Spleen (tissue), 7 donors: ENCODE data around the gene ESYT1.
A peak's percentile ranks its signal among the peaks of the same experiment; 100 is the strongest.

Experiments
- CTCF ChIP-seq, 11 experiments: fragments of 200-600 bp in 7 of 11; fragments of 450-650 bp in 4 of 11; sonication (generic) in 4 of 11; IDR thresholded peaks in 8 of 11; conservative IDR thresholded peaks in 3 of 11; 1 replicate in 7 of 11; 2 replicates in 4 of 11; pipeline versions ENCODE4 v1.4.0 to v1.8.0; 2016 to 2021; ENCODE audit warnings: antibody characterized with exemption in 11 of 11, inconsistent platforms in 4 of 11, mild to moderate bottlenecking in 1 of 11
- POLR2A ChIP-seq, 3 donors: fragments of 450-650 bp; IDR thresholded peaks; one replicate each; pipeline ENCODE4 v1.5.1; 2017; ENCODE audit warnings: antibody characterized with exemption in 3 of 3, mild to moderate bottlenecking in 1 of 3
- donor health status: DM: no; HTN: no; CAD: no; lungs with moderate emphysema.
- donor health status: DM: no; HTN: no; CAD: no.
- donor health status: DM: no; HTN: no; CAD: no.

- peak in 10 of 11 experiments; percentile 38 to 82 (median 62) for TF ChIP-seq CTCF (IDR thresholded peaks at IDR 0.05 in 8 of 11, conservative IDR thresholded peaks at IDR 0.05 in 3 of 11)
- no peak for TF ChIP-seq POLR2A (IDR thresholded peaks at IDR 0.05)
Observed at GRCh38 chr12:56078931-56079722, 48.9 kb upstream of the ESYT1 start.
